PC-3 (cell line): ENCODE results near the gene NAA10.

ENCODE experiments used
- EZH2phosphoT487 ChIP-seq: fragments of 300-600 bp; sonication (generic); IDR thresholded peaks from 2 replicates; pipeline ENCODE4 v1.6.1; 2018; ENCODE audit warnings: mild to moderate bottlenecking, antibody characterized with exemption, low read length, borderline replicate concordance
- TF ChIP-seq, protein P1 (sequence below): fragments of 300-600 bp; sonication (generic); conservative IDR thresholded peaks from 2 replicates; pipeline ENCODE4 v1.5.1; 2017; ENCODE audit warnings: antibody characterized with exemption, low read depth, mild to moderate bottlenecking, low read length

- TF ChIP-seq, protein P1, sequence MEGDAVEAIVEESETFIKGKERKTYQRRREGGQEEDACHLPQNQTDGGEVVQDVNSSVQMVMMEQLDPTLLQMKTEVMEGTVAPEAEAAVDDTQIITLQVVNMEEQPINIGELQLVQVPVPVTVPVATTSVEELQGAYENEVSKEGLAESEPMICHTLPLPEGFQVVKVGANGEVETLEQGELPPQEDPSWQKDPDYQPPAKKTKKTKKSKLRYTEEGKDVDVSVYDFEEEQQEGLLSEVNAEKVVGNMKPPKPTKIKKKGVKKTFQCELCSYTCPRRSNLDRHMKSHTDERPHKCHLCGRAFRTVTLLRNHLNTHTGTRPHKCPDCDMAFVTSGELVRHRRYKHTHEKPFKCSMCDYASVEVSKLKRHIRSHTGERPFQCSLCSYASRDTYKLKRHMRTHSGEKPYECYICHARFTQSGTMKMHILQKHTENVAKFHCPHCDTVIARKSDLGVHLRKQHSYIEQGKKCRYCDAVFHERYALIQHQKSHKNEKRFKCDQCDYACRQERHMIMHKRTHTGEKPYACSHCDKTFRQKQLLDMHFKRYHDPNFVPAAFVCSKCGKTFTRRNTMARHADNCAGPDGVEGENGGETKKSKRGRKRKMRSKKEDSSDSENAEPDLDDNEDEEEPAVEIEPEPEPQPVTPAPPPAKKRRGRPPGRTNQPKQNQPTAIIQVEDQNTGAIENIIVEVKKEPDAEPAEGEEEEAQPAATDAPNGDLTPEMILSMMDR: no peak
- no peak for TF ChIP-seq EZH2phosphoT487
Measured at GRCh38 chrX:153938226-153938786, 3.5 kb upstream of the NAA10 start.
